Myometrial cell (primary cell): ENCODE results near the gene GNAZ. TPM values are rescaled to one million over a fixed set of nuclear protein-coding genes. Genes with fewer than 3 reads are reported as not detected.

Source experiments
- total RNA-seq: library from RNA; depleted of rRNA; stranded (reverse); fragments of >200 nt; gene quantifications from 2 replicates; pipeline ENCODE4 v1.2.3, GENCODE V29; 2015

The GNAZ gene
- total RNA-seq = 0.58 and 0.71 TPM in 2 replicates

DNA sequence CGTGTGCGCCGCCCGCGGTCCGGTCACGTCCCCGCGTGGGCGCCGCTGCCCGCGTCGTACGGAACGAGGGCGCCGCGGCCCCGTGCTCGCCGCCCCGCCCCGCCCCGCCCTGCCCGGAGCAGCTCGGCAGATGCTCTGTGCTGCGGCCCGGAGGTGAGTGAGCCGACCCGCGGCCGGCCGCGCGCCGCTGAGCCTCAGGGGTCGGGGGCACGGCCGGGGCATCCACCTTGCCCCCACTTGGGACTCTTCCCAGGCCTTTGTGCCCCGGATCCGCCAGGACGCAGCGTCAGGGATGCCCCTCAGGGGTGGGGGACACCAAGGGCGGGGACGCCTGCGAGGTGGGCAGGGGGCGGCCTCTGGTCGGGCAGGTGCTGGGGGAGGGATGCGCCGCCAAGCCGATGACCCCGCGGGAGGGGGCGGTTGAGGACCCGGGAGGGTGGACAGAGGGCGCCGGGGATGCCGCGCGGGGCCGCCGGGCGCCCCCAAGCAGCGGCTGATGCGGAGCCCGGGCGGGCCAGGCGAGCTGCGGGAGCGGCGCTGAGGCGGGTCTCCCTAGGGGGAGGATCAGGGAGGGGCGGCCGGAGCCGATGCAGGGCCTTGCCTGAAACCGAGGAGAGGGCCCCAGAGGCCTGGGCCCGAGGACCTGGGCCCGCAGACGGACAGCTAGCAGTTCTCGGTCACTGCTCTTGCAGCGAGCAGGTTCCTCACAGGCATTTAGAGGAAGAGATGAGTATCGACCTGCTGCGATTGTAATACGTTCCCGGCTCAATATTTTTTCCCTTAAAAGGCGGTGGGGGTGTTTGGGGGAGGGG lies at the start of gene GNAZ:
Gene GNAZ (plus strand): TSS at position 102 of the 812 bp plus-strand sequence. CDS start 25,177 bp downstream, outside the sequence.

DNA sequence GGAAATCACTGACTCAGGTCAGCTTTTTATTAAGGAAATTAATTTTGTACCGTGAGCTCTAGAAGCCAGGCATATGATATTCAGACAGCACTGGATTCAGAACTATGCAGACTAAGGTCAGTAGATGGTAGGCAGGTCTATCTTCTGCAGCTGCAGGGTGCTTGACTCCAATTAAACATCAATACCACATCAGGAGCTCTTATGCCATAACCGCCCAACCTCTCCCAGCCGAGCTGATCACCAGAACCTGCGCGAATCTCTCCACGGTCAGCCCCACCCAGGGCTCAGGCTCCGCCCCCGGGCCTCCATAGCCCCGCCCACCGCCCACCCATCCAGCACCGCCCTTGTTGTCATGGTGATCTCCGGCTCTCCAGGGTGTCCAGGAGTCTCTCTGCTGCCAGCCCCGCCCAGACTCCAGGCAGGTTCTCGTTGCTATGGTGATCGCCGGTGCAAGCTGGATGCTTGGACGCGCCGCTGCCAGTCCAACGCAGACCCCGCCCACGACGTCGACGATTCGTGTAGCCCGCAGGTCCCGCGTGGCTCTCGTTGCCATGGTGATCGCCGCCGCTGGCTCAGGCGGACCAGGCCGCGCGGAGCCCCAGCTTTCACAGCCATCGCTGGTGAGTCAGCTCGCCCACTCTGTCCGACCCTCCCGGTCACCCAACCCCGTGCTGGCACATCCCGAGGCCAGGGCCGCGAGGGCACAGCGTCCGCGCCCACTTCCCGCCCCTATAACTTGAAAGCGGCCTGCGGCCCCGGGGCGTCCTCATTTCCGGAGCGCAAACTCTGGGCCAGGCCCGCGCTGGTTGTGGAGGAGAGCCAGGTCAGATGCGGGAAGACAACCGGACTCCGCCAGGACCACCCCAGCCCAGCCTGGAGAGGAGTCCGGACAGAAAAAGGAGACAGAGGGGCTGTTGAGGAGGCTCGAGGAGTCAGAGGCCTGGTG lies 74.9 kb downstream of the GNAZ start, which contains the start of gene RAB36:
Gene RAB36 (plus strand): TSS at position 546 of the 946 bp plus-strand sequence. CDS start 1,140 bp downstream, outside the sequence.

Other genes with a start within 250 kb of the GNAZ start
- gene IGLL5, start 182.7 kb upstream of the GNAZ start, total RNA-seq = not detected in 2 replicates
- gene RSPH14, start 71.5 kb downstream of the GNAZ start, total RNA-seq = 0.58 and 1.8 TPM in 2 replicates
- gene RAB36, start 75.0 kb downstream of the GNAZ start, total RNA-seq = 6.9 and 8.9 TPM in 2 replicates
- gene BCR, start 110.0 kb downstream of the GNAZ start, total RNA-seq = 22.2 and 28.9 TPM in 2 replicates